ENCODE data around the gene APLP2. TPM values are rescaled to one million over a fixed set of nuclear protein-coding genes. Genes with fewer than 3 reads are reported as not detected.

APLP2 gene
- polyA plus RNA-seq, 3 donors, result 486 to 622 (median 591) TPM

DNA sequence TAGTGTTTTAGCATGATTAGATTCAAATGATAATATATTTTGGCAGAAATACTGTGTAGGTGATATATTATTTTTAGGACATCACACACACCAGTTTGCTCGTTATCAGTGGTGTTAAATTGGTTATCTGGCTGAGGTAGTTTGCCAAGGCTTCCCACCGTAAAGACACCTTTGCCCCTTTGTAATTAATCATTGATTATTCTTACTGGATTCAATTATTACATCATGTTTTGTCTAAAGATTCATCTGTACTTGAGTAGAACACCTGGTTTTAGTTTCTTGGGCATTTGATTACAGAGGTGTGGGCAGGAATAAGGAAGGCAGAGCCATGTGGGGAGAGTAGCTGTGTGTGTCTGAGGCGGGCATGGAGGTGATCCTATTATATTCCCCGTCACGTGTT is 50.4 kb downstream of the APLP2 start:
- Histone ChIP-seq H4K20me1 (ENCODE audit: insufficient read depth, low read length) (peaks cover 72% of the 10 kb centered on the region), H3K4me1 (ENCODE audit: control insufficient read depth in 1 of 2, insufficient read depth in 2 of 2, low read length in 2 of 2) (peaks cover 69 to 78% of the 10 kb centered on the region in 2 donors), H3K27ac (ENCODE audit: low read depth in 1 of 2, low read length in 2 of 2) (peak overlapping the region in 1 of 2 donors; percentile 91), H3K79me2 (ENCODE audit: insufficient read depth, low read length) (peaks cover 86% of the 10 kb centered on the region), H3K9me3 (replicated peaks in 1 of 2; ENCODE audit: control insufficient read depth in 1 of 2, insufficient read depth in 1 of 2, low read length in 2 of 2) (no peaks in the 10 kb centered on the region), H3K4me2 (replicated peaks; ENCODE audit: extremely low read depth, low read length, poor library complexity, severe bottlenecking) (no peak overlapping the region), H3K27me3 (ENCODE audit: control insufficient read depth in 2 of 2, insufficient read depth in 2 of 2, low read length in 2 of 2) (no peaks in the 10 kb centered on the region), H2AFZ (ENCODE audit: insufficient read depth, low read depth, low read length, poor library complexity, severe bottlenecking) (no peak overlapping the region), H3K36me3 (replicated peaks in 1 of 2; ENCODE audit: control insufficient read depth in 1 of 2, insufficient read depth in 2 of 2, low read length in 2 of 2) (peaks cover 34 to 60% of the 10 kb centered on the region in 2 donors), H3K4me3 (replicated peaks in 1 of 3; ENCODE audit: low read depth in 2 of 3, low read length in 3 of 3) (no peak overlapping the region), H3K9ac (ENCODE audit: insufficient read depth, low read length, poor library complexity, severe bottlenecking) (no peak overlapping the region)
- Mint-ChIP-seq H3K27ac (peak overlapping the region in 6 of 7 donors; percentile 73 to 100 (median 91)), H3K9me3 (peaks cover 0 to 3% (median 0%) of the 10 kb centered on the region in 7 donors), H3K27me3 (ENCODE audit: low read depth in 3 of 3) (peaks cover 0 to 4% (median 2%) of the 10 kb centered on the region in 3 donors), H3K4me3 (no peak overlapping the region), H3K4me1 (peaks cover 79% of the 10 kb centered on the region), H3K36me3 (peaks cover 67 to 78% of the 10 kb centered on the region in 2 donors)
- WGBS (ENCODE audit: insufficient coverage), result 100% methylated on average over 3 of the region's 5 CpGs
- intact Hi-C loops (cut with micrococcal nuclease), result loop anchor here in 1 of 2 donors (5.0 kb wide), 2 partner anchors 33 to 48 kb away; no protein-coding TSS in a partner anchor
- TF ChIP-seq, protein P1, sequence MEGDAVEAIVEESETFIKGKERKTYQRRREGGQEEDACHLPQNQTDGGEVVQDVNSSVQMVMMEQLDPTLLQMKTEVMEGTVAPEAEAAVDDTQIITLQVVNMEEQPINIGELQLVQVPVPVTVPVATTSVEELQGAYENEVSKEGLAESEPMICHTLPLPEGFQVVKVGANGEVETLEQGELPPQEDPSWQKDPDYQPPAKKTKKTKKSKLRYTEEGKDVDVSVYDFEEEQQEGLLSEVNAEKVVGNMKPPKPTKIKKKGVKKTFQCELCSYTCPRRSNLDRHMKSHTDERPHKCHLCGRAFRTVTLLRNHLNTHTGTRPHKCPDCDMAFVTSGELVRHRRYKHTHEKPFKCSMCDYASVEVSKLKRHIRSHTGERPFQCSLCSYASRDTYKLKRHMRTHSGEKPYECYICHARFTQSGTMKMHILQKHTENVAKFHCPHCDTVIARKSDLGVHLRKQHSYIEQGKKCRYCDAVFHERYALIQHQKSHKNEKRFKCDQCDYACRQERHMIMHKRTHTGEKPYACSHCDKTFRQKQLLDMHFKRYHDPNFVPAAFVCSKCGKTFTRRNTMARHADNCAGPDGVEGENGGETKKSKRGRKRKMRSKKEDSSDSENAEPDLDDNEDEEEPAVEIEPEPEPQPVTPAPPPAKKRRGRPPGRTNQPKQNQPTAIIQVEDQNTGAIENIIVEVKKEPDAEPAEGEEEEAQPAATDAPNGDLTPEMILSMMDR (IDR thresholded peaks at IDR 0.05), result no peak
- no peak for DNase-seq

DNA sequence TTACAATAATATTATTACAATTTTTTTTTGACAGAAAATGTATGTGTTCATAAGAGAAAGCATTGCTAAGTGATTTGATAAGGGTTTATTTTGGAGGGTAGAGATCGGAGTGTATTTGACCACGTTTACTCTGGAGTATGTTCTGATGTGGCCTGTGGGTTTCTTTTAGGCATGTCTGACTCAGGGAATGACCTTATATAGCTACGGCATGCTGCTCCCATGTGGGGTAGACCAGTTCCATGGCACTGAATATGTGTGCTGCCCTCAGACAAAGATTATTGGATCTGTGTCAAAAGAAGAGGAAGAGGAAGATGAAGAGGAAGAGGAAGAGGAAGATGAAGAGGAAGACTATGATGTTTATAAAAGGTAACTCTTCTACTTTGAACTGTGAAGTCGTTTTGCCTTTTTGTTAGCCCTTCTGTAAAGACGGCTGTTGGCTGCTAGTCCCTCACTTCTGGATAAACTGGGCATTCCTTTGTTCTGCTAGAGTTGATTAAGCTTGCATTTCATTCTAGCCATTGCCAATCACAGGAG is 51.8 kb downstream of the APLP2 start:
- H3K27me3 Mint-ChIP-seq (ENCODE audit: low read depth in 3 of 3), result peaks cover 0 to 4% (median 2%) of the 10 kb centered on the region in 3 donors
- H3K36me3 ChIP-seq (replicated peaks in 1 of 2; ENCODE audit: control insufficient read depth in 1 of 2, insufficient read depth in 2 of 2, low read length in 2 of 2), result peaks cover 39 to 62% of the 10 kb centered on the region in 2 donors
- WGBS (ENCODE audit: insufficient coverage), result 47% methylated on average over 5 of the region's 5 CpGs
- H3K4me1 Mint-ChIP-seq, result peaks cover 89% of the 10 kb centered on the region
- H2AFZ ChIP-seq (ENCODE audit: insufficient read depth, low read depth, low read length, poor library complexity, severe bottlenecking), result no peak overlapping the region
- peak overlapping the region in 1 of 2 donors; percentile 5 for H3K4me3 Mint-ChIP-seq
- H3K9ac ChIP-seq (ENCODE audit: insufficient read depth, low read length, poor library complexity, severe bottlenecking), result peak overlapping the region; percentile 11
- peak overlapping the region; percentile 61 to 91 for H3K27ac ChIP-seq (ENCODE audit: low read depth in 1 of 2, low read length in 2 of 2)
- DNase-seq, result peak in 2 of 3 donors; percentile 43 to 69
- H3K4me2 ChIP-seq (replicated peaks; ENCODE audit: extremely low read depth, low read length, poor library complexity, severe bottlenecking), result peak overlapping the region; percentile 47
- H3K4me1 ChIP-seq (ENCODE audit: control insufficient read depth in 1 of 2, insufficient read depth in 2 of 2, low read length in 2 of 2), result peaks cover 84 to 93% of the 10 kb centered on the region in 2 donors
- H3K4me3 ChIP-seq (replicated peaks in 1 of 3; ENCODE audit: low read depth in 2 of 3, low read length in 3 of 3), result peak overlapping the region in 1 of 3 experiments; percentile 21
- intact Hi-C loops (cut with micrococcal nuclease), result loop anchor here in 1 of 2 donors (5.0 kb wide), 2 partner anchors 34 to 49 kb away; no protein-coding TSS in a partner anchor
- peaks cover 86% of the 10 kb centered on the region for H3K79me2 ChIP-seq (ENCODE audit: insufficient read depth, low read length)
- peak overlapping the region; percentile 98 to 100 (median 100) for H3K27ac Mint-ChIP-seq
- peaks cover 71% of the 10 kb centered on the region for H4K20me1 ChIP-seq (ENCODE audit: insufficient read depth, low read length)
- no peaks in the 10 kb centered on the region for H3K9me3 ChIP-seq (replicated peaks in 1 of 2; ENCODE audit: control insufficient read depth in 1 of 2, insufficient read depth in 1 of 2, low read length in 2 of 2)
- TF ChIP-seq, protein P1 (IDR thresholded peaks at IDR 0.05), result no peak
- no peaks in the 10 kb centered on the region for H3K27me3 ChIP-seq (ENCODE audit: control insufficient read depth in 2 of 2, insufficient read depth in 2 of 2, low read length in 2 of 2)
- peaks cover 0 to 3% (median 0%) of the 10 kb centered on the region in 7 donors for H3K9me3 Mint-ChIP-seq
- peaks cover 67 to 81% of the 10 kb centered on the region in 2 donors for H3K36me3 Mint-ChIP-seq
